GM20431 (cell line): Measurements from ENCODE around the gene CLTC.
"Not testable (repeated sequence)": the region's sequence is repeated elsewhere in the genome, so short reads cannot be mapped to it uniquely, and the experiment has no call there.

Experiments
- in situ Hi-C: fragments of 300-500 bp; cut with MseI, MboI; formaldehyde crosslinking; loops from one replicate; pipeline ENCODE4 v1.15.0; 2020; ENCODE audit warnings: low sequenced_read_pairs; ENCODE audit not compliant: unreplicated experiment

Gene CLTC

GRCh38 chr17:59632398-59632797, 12.7 kb downstream of the CLTC start:
- in situ Hi-C loops: no loop called here

DNA sequence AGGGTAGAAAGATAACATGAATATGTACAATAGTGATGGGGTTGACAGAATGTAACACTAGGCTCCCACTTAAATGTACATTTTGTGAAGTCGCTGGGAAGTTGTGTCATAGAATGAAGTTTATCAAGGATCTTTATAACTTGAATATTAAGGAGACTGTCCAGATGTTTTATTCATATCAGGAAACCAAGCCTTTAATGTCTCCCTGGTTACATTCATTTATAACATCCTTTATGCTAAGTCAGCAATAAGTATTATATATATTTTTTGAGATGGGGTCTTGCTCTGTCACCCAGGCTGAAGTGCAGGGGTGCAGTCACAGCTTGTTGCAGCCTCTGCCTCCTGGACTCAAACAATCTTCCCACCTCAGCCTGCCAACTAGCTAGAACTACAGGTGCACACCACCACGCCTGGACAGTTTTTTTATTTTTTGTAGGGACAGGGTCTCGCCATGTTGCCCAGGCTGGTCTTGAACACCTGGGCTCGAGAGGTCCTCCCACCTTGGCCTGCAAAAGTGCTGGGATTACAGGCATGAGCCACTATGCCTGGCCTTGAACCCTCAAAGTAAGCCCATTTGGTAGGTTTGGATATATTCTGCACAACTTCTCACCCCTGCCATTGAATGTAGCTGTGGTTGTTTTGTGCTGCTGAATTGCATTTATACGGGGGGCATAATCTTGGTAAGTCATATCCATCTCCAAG, 14.1 kb downstream of the CLTC start:
- in situ Hi-C loops: no loop called here

- in situ Hi-C loops: no loop called here
Measured at GRCh38 chr17:59634632-59635541, 15.2 kb downstream of the CLTC start.

GRCh38 chr17:59637611-59638310, 18.1 kb downstream of the CLTC start:
- in situ Hi-C loops: no loop called here

GRCh38 chr17:59638553-59638952, 18.9 kb downstream of the CLTC start:
- in situ Hi-C loops: no loop called here

DNA sequence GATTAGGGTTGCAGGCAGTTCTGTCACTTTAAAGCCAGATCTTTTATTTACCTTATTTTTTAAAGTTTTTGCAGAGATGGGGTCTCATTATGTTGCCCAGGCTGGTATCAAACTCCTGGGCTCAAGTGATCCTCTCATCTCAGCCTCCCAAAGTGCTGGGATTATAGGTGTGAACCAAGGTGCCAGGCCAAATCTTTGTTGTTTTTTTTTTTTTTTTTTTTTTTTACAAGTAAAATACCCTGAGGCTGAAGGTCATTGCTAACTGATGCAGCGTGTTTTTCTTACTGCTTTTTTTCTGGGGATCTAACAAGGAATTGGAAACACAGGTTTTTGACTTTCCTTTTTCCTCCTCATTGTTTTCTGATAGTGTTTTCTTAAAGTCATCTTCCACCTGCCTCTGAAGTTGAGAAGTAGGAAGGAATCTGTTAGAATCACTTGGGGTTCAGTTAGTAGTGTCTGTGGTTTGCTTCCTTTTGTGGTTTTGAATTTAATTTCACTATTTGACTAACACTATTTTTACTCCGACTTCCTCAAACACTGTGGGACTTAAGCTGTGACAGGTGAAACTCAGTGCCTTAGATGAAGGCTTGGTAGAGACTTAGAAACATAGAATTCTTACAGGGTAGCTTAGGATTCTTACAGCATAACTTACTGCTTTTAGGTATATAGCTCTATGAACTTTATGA, 22.2 kb downstream of the CLTC start:
- in situ Hi-C loops: no loop called here

GRCh38 chr17:59642565-59642964, 22.9 kb downstream of the CLTC start:
- in situ Hi-C loops: no loop called here

DNA sequence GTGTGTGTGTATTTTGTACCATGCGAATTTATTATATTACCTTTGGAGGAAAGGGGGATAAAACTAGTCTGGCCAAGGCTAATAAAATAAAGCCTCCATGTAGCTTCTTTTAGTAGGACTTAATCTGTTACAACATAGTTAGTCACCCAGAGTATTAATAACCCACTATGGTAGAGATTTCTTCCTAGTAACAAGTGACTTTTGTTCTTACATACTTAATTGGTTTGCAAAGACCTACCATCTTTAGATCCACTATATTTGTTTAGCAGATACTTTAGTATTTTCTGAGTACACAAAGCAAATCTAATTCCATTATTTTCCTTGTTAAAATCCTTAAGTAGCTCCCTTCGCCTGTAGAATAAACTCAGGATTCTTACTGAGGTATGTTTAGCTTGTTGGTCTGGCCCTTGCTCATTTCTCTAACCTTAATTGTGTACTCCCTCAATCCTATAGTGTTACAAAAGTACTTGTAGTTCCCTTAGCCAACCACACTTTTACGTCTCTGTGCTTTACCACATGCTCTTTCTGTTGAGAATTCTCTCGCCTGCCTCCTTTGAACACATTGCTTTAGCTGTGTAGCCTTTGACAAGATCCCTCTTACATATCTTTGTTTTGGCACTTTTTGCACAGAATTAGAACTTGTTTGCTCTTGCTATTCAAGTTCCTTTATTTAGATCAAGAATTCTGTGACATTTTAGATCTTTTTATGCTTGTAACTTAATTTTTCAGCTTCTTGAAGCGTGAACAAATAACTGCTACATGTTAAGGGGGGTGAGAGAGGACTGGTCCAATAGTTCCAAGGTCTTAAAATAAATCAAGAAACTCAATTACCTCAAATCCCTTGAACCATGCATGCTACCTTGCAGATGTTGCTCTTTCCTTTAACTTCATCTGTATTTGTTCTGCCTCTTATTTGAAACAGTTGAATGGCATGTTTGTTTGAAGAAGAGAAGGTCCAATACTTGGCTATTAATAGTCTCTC, 23.8 kb downstream of the CLTC start:
- in situ Hi-C loops: no loop called here

GRCh38 chr17:59647288-59647687, 27.6 kb downstream of the CLTC start:
- in situ Hi-C loops: no loop called here

- in situ Hi-C loops: no loop called here
Measured at GRCh38 chr17:59649886-59650285, 30.2 kb downstream of the CLTC start.

GRCh38 chr17:59650642-59651041, 30.9 kb downstream of the CLTC start:
- in situ Hi-C loops: no loop called here

DNA sequence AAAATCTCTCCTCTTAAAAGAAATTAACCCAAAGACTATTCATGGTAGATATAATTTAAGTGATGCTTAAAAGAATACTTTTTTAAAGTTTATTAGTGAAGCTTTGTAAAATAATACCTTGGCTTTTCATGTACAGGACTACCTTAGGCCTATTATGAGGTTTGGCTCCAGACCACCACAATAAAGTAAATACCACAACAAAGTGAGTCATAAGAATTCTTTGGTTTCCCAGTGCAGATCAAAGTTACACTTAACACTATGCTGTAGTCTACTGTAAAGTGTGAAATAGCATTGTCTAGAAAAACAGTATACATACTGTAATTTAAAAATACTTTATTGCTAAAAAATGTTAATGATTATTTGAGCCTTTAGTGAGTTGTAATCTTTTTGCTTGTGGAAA, 31.7 kb downstream of the CLTC start:
- in situ Hi-C loops: no loop called here

GRCh38 chr17:59652119-59652518, 32.4 kb downstream of the CLTC start:
- in situ Hi-C loops: no loop called here

DNA sequence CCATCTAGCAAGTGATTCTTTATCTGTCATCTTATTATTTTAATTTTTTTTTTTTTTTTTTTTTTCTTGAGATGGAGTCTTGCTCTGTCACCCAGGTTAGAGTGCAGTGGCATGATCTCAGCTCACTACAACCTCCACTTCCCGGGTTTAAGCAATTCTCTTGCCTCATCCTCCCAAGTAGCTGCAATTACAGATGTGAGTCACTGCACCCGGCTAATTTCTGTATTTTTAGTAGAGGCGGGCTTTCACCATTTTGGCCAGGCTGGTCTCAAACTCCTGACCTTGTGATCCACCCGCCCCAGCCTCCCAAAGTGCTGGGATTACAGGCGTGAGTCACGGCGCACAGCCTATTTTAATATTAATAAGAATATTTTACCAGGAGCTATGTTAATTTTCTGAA, 36.9 kb downstream of the CLTC start:
- in situ Hi-C loops: not testable (repeated sequence)

- in situ Hi-C loops: no loop called here
Measured at GRCh38 chr17:59666235-59666634, 46.5 kb downstream of the CLTC start.

DNA sequence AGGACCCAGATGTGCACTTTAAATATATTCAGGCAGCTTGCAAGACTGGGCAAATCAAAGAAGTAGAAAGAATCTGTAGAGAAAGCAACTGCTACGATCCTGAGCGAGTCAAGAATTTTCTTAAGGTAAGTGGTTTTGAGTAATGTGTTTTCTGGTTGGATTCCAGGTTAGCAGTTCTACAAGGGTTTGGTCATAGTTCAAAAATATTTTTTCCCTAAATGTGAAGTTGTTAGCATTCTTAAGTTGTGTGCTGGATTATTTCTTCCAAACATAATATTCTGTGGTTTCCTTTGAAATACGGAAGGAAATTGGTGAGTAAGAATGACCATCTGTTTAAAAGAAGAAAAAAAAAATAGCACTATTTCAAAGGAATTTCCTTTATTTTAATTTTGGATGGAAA, 49.1 kb downstream of the CLTC start:
- in situ Hi-C loops: no loop called here

DNA sequence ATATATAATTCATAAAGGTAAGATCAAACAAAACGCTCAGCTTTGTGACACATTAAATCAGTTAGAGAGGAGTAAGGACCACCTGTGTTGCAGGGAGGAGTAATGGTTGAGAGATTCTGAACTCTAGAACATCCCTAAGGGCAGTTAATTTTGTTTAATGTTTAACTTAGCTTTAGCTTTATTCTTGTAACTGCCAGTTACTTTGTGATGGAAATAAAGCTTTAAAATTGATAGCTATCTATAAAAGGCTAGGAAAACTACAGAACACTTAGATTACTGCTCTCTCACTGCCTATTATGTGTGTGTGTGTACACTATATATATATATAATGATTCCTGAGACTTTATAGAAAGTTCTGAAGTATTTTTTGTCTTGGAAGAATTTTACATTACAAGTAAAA, 49.7 kb downstream of the CLTC start:
- in situ Hi-C loops: no loop called here

GRCh38 chr17:59669944-59670343, 50.2 kb downstream of the CLTC start:
- in situ Hi-C loops: no loop called here

GRCh38 chr17:59671386-59671785, 51.7 kb downstream of the CLTC start:
- in situ Hi-C loops: no loop called here
